Measurements from ENCODE around the gene MARCKS.

Gene MARCKS

GRCh38 chr6:113830140-113830539 is 27.0 kb upstream of the MARCKS start:
- no peak overlapping the region for H3K27ac ChIP-seq (ENCODE audit: low read depth, low read length)
- H3K36me3 ChIP-seq (ENCODE audit: control insufficient read depth, low read length) = no peaks in the 10 kb centered on the region
- H3K9me3 ChIP-seq (ENCODE audit: control insufficient read depth, insufficient read depth, low read length) = no peaks in the 10 kb centered on the region
- no peak overlapping the region for H3K4me3 ChIP-seq (ENCODE audit: low read length)
- H3K4me2 ChIP-seq (ENCODE audit: low read length) = no peak overlapping the region
- H3K27me3 ChIP-seq (ENCODE audit: control insufficient read depth, low read length) = no peaks in the 10 kb centered on the region
- no peaks in the 10 kb centered on the region for H3F3A ChIP-seq (ENCODE audit: control insufficient read depth, insufficient read depth)
- TF ChIP-seq CTCF (IDR thresholded peaks at IDR 0.05; ENCODE audit: low read depth, low read length, poor library complexity, severe bottlenecking) (no peak), EZH2phosphoT487 (IDR thresholded peaks at IDR 0.05; ENCODE audit: borderline replicate concordance, low read length) (no peak)
- no peaks in the 10 kb centered on the region for H3K79me2 ChIP-seq (ENCODE audit: control insufficient read depth, low read length)
- no peaks in the 10 kb centered on the region for H3K9me2 ChIP-seq (replicated peaks; ENCODE audit: control insufficient read depth, low read length)
- no peaks in the 10 kb centered on the region for H4K20me1 ChIP-seq (ENCODE audit: control insufficient read depth, insufficient read depth, low read depth, low read length)
- no peaks in the 10 kb centered on the region for H3K4me1 ChIP-seq (ENCODE audit: control insufficient read depth, low read length)

- Histone ChIP-seq H3K79me2 (ENCODE audit: control insufficient read depth, low read length) (no peaks in the 10 kb centered on the region), H3F3A (ENCODE audit: control insufficient read depth, insufficient read depth) (no peaks in the 10 kb centered on the region), H3K4me3 (ENCODE audit: low read length) (no peak overlapping the region), H3K9me2 (replicated peaks; ENCODE audit: control insufficient read depth, low read length) (no peaks in the 10 kb centered on the region), H3K4me2 (ENCODE audit: low read length) (no peak overlapping the region), H3K27ac (ENCODE audit: low read depth, low read length) (no peak overlapping the region), H3K4me1 (ENCODE audit: control insufficient read depth, low read length) (no peaks in the 10 kb centered on the region; the same call in 1 of the 2 replicates), H3K36me3 (ENCODE audit: control insufficient read depth, low read length) (no peaks in the 10 kb centered on the region), H3K9me3 (ENCODE audit: control insufficient read depth, insufficient read depth, low read length) (no peaks in the 10 kb centered on the region), H4K20me1 (ENCODE audit: control insufficient read depth, insufficient read depth, low read depth, low read length) (no peaks in the 10 kb centered on the region), H3K27me3 (ENCODE audit: control insufficient read depth, low read length) (0 out of 2 replicates have a peak, but pooled peaks cover 3% of the 10 kb centered on the region)
- TF ChIP-seq CTCF (IDR thresholded peaks at IDR 0.05; ENCODE audit: low read depth, low read length, poor library complexity, severe bottlenecking) = no peak
- TF ChIP-seq EZH2phosphoT487 (IDR thresholded peaks at IDR 0.05; ENCODE audit: borderline replicate concordance, low read length) = no peak
These were observed 23.6 kb upstream of the MARCKS start for GRCh38 chr6:113833537-113833936.

GRCh38 chr6:113837170-113837569 is 20.0 kb upstream of the MARCKS start:
- H3K4me1 ChIP-seq (ENCODE audit: control insufficient read depth, low read length) = peaks cover 3% of the 10 kb centered on the region; the same call in 1 of the 2 replicates
- H3K36me3 ChIP-seq (ENCODE audit: control insufficient read depth, low read length) = no peaks in the 10 kb centered on the region
- TF ChIP-seq EZH2phosphoT487 (IDR thresholded peaks at IDR 0.05; ENCODE audit: borderline replicate concordance, low read length) = no peak
- no peak for TF ChIP-seq CTCF (IDR thresholded peaks at IDR 0.05; ENCODE audit: low read depth, low read length, poor library complexity, severe bottlenecking)

More at GRCh38 chr6:113837170-113837569, 20.0 kb upstream of the MARCKS start:
- H3K79me2 ChIP-seq (ENCODE audit: control insufficient read depth, low read length) = no peaks in the 10 kb centered on the region
- H3K9me2 ChIP-seq (replicated peaks; ENCODE audit: control insufficient read depth, low read length) = no peaks in the 10 kb centered on the region
- H3K4me3 ChIP-seq (ENCODE audit: low read length) = no peak overlapping the region
- no peaks in the 10 kb centered on the region for H3K9me3 ChIP-seq (ENCODE audit: control insufficient read depth, insufficient read depth, low read length)
- no peaks in the 10 kb centered on the region for H3F3A ChIP-seq (ENCODE audit: control insufficient read depth, insufficient read depth)
- no peak overlapping the region for H3K4me2 ChIP-seq (ENCODE audit: low read length)
- no peaks in the 10 kb centered on the region for H4K20me1 ChIP-seq (ENCODE audit: control insufficient read depth, insufficient read depth, low read depth, low read length)
- H3K27ac ChIP-seq (ENCODE audit: low read depth, low read length) = no peak overlapping the region
- 0 out of 2 replicates have a peak, but pooled peaks cover 3% of the 10 kb centered on the region for H3K27me3 ChIP-seq (ENCODE audit: control insufficient read depth, low read length)

Measured in DOHH2 (cell line).